CD4-positive, alpha-beta T cell treated with Interleukin-10 for 1 hour (primary cell): ENCODE results near the gene SYT9.

Experiments
- DNase-seq: peaks from one replicate; pipeline ENCODE4 v3.0.0-alpha.2; 2020

Gene SYT9

DNA sequence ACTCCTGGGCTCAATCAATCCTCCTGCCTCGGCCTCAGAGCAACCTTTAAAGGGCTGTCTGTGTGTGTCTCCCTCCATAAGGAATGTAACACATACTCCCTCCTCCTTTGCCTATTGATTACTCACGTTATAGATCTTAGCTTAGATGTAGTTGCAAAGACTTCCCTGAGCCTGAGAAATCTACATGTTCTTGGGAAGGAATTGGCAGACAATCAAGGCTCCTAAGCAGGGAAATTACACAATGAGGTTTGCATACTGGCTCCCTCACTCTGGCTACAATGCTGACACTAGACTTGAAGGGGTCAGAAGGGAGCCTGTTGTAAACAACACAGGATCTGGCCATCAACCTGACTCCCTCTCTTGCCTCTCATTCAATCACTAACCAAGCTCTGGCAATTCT, 228.4 kb downstream of the SYT9 start:
- DNase-seq: no peak

DNA sequence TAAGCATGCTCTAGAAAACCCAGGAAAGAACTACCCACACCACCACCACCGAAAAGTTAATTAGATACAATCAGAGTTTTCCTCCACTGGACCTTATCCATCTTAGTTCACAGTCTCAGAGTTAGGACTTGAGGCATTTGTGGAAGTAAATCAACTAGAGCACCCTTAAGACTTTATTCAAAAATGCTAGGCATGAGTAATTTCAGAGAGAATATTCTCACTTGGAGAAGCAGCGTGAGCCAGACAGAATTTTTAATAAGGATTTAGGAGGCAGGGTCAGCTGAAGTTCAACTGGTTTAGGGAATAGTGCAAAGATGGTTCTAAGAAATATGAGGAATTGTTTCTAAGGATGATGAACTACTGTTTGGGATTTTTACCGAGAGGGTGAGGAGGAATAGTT, 232.4 kb downstream of the SYT9 start:
- DNase-seq: no peak

DNA sequence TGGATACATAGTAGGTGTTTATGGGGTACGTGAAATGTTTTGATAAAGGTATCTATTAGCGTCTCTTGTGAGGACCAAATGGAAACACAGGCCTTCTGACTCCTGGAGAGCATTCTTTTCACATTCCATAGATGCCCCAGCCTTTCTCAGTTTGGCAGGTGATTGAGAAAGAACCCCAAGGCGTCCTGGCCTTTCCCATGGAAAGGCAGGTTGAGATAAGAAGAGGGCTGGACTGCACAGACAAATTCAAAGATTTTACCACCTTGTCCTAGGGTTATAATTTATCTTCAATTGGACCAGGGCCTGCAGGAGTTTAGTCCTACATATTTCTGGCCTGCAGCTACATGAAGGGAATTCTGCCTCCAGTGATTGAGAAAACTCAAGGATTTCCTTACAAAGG, 232.9 kb downstream of the SYT9 start:
- no peak for DNase-seq

DNA sequence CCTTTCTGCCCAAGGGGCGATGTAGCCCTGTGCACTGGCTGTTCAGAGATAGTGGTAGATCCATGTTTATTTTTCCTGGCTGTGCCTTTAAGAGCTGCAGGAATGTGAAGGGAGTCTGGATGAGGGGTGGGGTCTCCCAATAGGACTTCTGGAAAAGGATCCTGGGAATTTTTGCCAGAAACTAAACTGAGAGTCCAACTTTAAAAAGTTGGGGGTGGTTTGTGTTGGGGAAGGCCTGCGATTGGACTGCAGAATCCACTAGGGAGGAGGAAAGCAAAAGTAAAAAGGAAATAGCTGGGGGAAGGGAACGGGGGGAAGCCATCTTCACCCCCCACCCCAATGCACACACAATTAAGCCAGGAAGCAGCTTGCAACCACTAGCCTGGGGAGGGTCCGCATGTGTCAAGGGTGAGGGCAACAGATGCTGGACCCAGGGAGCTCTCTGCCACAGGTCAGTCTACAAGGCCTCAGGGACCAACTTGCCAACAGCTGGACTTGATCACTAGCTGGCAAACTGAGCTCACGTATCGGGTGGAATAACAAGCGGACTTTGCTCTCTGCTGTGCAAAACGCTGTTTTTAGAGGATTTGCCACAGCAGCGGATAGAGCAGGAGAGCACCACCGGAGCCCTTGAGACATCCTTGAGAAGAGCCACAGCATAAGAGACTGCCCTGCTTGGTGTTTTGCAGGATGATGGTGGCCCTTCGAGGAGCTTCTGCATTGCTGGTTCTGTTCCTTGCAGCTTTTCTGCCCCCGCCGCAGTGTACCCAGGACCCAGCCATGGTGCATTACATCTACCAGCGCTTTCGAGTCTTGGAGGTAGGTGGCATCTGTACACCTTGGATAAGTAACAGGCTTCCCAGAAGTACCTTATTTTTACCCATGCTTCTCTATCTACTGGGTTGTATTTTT, 233.7 kb downstream of the SYT9 start, which contains the start of gene OLFML1:
Gene OLFML1 (plus strand): TSS at position 321 of the 912 bp plus-strand sequence. CDS start 370 bp downstream, at position 691.
- DNase-seq: no peak

DNA sequence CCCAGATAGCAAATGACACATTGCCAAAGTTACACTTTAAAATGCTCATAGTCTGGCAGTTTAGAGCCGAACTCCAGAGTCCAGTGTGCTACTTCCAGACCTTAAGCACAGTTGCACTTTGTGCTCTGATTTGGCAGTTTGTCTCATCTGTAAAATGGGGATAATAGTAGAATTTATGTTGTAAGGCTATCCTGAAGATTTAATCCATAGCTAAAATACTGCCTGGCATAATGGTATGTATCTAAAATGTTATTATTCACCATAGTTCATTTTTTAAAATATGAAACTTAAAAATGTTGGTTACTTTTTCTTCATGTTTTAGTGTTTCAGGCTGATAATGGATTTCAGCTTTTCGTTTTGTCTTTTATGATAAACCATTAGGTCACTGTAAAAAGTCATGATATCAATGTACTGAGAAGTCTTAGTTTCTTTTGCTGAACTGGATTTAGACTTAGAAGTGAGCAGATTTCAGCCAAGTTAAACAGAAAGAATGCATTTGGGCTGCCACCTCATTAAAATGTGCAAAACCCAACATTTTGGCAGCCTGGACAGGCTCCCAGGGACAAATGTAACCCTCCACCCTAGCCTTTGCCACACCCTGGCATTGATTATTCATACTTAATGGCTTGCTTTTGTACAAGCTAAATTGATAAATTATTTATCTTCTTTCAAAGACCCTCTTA, 234.5 kb downstream of the SYT9 start:
- no peak for DNase-seq

DNA sequence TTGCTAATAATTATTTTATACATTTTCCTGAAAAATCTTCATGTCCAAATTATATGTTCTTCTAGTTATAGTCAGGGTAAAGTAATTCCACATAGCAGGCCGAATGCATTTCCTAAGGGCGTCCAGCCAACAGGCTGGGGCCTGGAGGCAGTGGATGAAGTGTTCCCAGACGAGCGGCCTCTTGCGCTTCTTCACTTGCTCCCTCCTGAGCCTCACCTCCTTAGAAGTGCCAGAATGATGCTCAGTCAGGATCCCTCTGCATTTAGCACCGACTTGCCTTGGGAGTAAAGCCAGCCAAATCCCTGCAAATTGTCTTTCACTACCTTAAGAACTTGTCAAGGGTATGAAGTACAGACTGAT, 235.1 kb downstream of the SYT9 start:
- DNase-seq: no peak

DNA sequence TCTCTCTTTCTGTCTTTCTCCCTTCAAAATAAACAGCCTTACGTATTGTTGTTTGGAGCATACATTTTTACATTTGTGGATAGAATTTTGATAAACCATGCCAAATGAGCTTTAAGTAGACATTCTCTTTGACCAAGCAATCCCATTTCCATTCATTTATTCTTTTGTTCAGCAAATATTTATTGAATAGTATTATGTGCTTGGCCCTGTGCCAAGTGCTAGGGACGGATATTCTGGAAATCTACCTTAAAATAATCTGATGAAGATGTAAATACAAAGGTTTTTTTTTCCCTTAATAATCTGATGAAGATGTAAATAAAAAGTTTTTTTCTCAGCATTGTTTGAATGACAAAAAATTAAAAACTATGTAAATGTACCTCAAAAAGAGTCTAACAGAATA, 235.7 kb downstream of the SYT9 start:
- DNase-seq: no peak

DNA sequence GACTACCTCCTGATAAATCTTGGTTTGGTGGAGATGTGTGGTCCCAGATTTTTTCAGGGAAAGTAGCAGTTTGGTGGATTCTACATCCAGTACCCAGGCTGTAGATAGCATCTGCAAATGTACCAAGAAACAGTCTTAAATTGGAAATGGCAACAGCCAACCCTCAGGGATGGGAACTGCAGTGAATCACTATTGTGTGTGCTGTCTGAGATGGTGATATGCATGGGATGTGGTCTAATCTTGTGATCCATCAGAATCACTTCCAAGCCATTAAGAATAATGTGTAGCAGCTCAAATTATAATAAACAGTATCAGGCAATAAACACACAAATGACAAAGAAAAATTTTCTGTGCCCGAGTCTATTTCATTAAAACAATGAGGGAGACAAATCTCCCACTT, 237.0 kb downstream of the SYT9 start:
- DNase-seq: no peak

DNA sequence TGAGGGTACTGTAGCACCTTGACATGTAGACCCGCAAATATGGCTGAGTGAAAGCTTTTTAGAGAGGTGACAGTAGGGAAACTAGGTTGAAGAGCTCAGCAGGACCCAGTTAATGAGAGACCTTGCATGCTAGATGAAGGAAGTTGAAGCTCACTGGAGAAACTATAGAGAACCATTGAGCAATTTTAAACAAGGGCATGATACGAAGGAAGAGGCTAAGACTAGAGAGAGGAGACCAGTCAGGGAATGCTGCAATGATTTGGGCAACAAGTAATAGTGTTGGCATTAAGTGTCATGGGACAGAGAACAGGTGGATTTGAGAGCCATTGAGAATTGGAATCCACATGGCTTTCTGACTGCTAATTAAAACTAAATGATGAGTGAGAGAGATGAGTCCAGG, 237.7 kb downstream of the SYT9 start:
- DNase-seq: no peak

DNA sequence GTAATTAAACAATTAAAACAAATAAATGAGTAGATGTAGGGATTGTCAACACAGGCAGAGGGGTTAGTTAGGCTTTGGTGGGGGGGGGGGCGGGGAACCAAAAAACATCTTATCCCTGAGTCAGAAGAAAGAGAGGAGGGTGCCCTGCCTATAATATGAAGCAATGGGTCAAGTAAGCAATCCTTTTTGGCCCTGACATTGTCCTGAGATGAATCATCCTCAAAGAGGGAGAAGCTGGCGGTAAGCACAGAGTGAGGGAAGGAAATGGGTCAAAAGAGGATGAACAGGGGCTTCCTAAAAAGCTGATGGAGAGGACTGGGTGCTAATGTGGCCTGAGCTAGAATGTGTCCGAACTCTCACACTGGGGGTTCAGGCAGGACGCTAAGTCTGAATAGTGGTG, 238.3 kb downstream of the SYT9 start:
- no peak for DNase-seq

DNA sequence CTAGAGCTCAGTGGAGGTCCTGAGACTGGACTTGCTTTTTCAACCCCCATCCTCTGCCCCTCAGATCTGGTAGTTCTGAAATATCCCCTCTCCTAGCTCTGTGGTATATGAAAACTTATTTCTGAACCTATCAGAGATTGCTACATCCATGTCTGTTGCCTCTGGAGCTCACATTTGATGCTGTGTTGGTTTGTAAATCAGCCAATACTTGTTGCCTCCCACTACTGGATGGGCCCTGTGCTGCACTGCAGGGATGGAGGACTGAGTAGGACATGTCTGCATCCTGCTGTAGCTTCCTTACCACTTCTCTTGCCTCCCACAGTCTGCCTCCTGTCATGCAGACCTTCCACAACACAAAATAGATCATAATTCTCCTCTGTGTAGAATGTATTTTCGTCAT, 238.8 kb downstream of the SYT9 start:
- no peak for DNase-seq

DNA sequence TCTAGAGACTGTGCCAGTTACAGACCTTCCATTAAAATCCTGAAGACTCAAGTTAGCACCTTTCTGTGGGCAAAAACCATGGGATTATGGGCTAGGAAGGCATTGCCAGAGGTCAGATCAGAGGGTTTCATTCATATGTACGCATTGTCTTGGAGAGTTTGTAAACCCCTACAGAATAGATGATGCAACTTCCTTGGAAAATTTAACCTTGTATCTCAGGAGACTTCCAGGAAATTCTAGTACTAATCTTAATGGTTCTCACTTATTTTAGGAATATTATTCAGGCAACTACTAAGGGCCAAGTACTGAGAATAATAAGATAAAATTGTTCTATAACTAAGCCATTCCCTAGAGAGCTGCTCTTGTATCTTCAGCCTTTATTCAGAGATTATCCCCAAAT, 240.5 kb downstream of the SYT9 start:
- no peak for DNase-seq

DNA sequence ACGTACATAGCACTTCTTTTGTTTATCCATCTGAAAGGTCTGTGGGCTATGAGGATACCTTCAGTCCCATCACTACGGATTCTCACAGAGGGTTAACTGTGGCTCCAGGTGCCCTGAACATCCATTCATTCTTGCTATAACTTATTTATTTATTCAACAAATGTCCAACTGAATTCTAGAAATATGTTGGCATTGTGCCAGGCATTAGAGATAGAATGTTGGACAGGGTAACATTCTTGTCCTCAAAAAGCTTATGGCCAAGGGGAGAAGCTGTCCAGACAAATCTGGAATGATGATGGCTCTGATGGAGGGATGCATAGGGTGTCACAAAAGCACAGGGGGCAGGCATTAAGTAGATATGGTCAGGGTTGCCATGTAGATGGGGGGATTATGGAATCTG, 242.0 kb downstream of the SYT9 start:
- DNase-seq: no peak

DNA sequence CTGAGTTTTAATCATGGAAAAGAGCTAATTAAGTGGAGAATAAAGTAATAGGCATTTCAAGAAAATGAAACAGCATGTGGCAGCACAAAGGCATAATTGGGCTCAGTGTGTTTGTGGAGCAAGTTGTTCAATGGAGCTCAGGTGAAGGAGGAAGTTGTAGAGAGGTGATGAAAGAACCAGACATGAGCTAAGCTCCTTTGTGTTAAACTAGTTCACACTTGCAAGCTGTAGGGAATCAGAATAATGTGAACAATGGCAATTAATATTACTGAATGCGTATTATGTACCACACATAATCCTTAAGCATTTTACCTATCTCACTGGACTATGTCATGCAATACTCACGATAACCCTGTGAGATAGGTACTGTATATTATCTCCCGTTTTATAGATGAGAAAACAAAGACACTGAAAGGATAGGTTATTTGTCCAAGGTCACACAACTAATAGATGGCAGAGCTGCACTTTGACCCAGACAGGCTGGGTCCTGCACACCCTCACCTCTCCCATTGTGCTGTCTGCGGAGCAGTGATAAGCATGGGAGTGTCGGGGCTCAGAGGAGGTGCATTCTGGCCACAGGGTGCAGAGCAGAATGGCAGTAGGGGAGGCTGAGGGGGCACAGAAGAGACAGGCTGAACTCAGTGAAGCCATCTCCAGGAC, 242.5 kb downstream of the SYT9 start:
- no peak for DNase-seq

DNA sequence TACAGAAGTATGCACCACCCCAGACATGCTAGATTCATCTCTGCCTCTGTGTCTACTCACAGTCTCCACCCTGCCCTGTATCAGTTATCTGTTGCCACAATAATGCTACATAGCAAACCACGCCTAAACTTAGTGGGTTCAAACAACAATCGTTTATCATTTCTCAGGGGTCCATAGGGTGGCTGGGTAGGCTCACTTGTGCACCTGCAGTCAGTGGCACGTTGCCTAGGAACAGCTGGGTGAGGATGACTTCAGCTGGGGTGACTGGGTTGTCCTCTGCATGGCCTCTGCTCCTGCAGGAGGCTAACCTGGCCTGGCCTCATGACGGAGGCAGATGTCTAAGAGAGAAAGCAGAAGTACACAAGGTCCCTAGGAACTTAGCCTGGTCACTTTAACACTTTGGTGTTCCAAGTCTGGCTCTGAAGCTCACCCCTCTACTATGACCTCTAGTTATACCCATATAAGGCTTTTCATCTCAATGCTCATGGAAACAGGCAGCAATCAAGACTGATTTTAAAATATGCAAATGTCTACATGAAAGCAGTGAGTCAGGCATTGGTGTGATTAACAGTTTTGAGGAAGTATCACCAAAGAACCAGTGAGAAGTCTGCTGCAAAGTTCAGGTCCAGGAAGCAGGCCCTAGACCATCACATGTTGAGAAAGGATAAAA, 244.3 kb downstream of the SYT9 start:
- no peak for DNase-seq

DNA sequence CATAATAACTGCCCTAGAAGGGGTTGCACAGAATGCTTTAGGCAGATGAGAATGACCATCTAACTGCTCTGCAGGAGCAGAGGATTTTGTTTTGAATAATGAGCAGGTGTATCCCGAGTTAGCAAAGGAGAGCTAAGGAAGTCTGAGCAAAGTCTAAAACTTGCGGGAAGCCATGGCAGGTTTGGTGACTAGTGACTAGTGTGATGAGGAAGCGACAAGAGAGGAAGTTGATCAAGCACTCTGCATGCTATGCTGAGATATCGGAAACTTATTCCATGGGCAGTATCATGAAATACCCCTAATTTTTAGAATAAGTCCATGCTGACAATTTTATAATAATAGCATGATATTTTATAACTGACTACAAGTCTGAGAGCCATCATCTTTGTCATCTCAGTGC, 246.5 kb downstream of the SYT9 start:
- no peak for DNase-seq

DNA sequence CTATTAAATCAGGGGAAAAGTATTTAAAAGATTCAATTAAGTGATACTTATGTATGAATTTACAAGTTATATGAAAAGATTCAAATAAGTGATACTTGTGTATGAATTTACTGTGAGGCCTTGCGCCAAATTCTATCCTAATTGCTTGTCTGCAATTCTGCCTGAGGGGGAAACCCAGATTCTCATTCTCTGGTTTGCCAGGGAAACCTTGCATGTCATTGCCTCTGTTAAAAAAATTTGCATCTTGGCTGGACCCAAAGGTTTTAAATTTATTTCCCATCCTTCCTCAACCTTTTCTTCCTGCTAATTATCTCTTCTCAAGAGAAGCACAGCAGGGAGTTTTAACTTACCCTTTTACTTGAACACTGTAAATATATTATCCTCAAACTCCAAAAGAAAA, 247.4 kb downstream of the SYT9 start:
- no peak for DNase-seq

DNA sequence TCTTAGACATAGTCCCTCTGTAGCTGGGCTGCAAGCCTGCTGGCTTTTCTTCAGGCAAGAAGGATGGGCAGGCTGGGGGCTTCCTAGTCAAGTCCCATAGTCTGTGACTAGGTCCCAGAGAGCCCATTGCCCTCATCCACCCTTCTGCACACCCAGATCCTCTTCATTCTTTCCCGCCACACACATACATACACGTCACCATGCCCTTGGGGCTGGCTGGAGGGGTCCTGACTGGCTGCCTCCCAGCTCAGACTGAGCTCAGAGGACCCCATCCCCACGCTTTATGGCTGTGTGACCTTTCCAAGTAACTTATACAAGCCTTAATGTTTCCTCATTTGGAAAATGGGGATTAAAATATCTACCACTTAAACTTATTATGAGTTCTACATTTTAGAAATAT, 248.5 kb downstream of the SYT9 start:
- no peak for DNase-seq

DNA sequence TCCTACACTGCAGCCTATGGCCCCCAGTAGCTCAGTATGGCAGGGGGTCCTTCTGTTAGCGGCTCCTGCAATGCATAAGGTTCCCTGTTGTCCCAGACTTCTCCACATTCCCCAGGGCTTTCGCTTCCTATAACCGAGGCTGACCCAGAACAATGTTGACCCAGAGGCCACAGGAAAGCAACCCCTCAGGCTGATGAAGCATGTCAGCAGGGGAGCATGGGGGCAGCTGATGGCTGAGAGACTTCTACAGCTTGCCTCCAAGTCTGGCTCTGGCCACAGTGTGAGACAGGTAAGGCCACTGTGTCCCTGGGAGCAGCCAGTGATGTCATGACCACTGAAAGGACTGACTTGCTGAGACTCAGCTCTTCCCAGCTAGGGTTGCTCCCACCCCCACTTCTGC, 249.5 kb downstream of the SYT9 start:
- DNase-seq: no peak

DNA sequence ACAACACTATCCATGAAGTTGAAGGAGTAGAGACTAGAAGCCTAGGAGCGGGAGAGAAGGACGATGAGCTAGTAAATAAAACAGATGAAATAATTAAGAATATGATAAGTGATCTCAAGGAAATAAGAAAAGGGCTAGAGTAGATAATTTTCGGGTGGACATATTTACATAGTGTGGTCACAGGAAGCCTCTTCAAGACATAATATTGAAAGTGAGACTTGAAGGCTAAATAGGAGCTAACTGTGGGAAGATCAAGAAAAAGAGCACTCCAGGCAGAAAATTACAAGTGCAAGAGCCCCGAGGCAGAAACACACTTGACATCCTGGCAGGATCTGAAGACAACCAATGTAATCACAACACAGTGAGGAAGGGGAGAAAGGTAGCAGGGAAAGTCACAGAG, 250.2 kb downstream of the SYT9 start:
- no peak for DNase-seq

DNA sequence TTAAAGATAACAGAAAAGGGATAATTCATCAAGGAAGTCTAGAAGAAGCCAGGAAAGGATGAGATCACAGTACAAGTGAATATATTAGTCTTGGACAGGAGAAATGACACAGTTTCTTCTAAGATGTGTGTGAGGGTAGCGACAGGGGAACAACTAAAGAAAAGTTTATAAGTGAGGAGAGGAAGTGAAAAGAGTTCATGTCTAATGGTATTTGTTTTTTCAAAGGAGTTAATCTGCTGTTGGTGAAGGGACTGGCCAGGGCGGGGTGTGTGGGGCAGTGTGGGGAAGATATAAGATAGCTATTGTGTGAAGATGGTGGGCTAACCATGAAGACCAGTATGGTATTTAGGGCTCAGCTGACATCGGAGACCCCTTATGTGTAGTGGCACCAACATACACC, 254.5 kb downstream of the SYT9 start:
- DNase-seq: no peak

DNA sequence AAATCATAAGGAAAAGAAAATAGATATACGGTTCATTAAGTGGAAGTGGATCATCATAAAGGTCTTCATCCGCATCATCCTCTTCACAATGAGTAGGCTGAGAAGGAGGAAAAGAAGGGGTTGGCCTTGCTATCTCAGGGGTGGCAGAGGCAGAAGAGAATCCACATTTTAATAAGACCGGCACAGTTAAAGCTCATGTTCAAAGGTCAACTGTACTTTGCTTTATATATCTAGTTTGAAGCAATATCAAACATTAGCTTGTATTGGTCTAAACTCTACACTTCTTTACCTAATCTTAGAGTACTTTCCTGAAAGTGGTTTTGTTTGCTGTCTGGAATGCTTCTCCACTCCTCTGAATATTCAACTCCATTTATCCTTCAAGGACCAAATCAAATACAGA, 256.4 kb downstream of the SYT9 start:
- no peak for DNase-seq

DNA sequence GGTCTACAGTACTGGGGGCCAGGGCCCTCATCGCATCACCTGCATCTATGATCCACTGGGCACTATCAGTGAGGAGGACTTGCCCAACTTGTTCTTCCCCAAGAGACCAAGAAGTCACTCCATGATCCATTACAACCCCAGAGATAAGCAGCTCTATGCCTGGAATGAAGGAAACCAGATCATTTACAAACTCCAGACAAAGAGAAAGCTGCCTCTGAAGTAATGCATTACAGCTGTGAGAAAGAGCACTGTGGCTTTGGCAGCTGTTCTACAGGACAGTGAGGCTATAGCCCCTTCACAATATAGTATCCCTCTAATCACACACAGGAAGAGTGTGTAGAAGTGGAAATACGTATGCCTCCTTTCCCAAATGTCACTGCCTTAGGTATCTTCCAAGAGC, 258.3 kb downstream of the SYT9 start:
- no peak for DNase-seq
